Glutamatergic neuron (in vitro differentiated cells): ENCODE results near the gene OR51B4. TPM values are rescaled to one million over a fixed set of nuclear protein-coding genes. Genes with fewer than 3 reads are reported as not detected.

Source experiments
- DNase-seq: peaks from one replicate; pipeline ENCODE4 v3.0.0; 2022
- H3K27ac Mint-ChIP-seq: one replicate; pipeline ENCODE4 v1.8.0; 2020; ENCODE audit warnings: mild to moderate bottlenecking, mixed read lengths, inconsistent platforms; ENCODE audit not compliant: unreplicated experiment
- H3K27me3 Mint-ChIP-seq: one replicate; pipeline ENCODE4 v1.8.0; 2020; ENCODE audit warnings: mild to moderate bottlenecking, moderate library complexity, mixed read lengths, inconsistent platforms; ENCODE audit not compliant: unreplicated experiment
- H3K36me3 Mint-ChIP-seq: one replicate; pipeline ENCODE4 v1.8.0; 2020; ENCODE audit warnings: mild to moderate bottlenecking, mixed read lengths, inconsistent platforms; ENCODE audit not compliant: unreplicated experiment
- H3K4me1 Mint-ChIP-seq: one replicate; pipeline ENCODE4 v1.8.0; 2020; ENCODE audit warnings: mild to moderate bottlenecking, low read depth, mixed read lengths, inconsistent platforms; ENCODE audit not compliant: unreplicated experiment
- H3K4me3 Mint-ChIP-seq: one replicate; pipeline ENCODE4 v1.8.0; 2020; ENCODE audit warnings: mild to moderate bottlenecking, mixed read lengths, inconsistent platforms; ENCODE audit not compliant: unreplicated experiment
- H3K9me3 Mint-ChIP-seq: one replicate; pipeline ENCODE4 v1.8.0; 2020; ENCODE audit warnings: mild to moderate bottlenecking, moderate library complexity, mixed read lengths, inconsistent platforms; ENCODE audit not compliant: unreplicated experiment
- total RNA-seq: library from RNA; stranded (reverse); fragmentation: NEBNext Ultra II Directional; extraction: Animal tissue kit (Norgen Biotek cat#: 25700); gene quantifications from one replicate; pipeline ENCODE4 v1.2.1, GENCODE V29; 2021; ENCODE audit not compliant: unreplicated experiment
- TF ChIP-seq, protein P1 (sequence below): fragments of 200-600 bp; sonication (generic); IDR thresholded peaks from one replicate; pipeline ENCODE4 v1.5.0; 2021; ENCODE audit not compliant: partially characterized antibody, unreplicated experiment

OR51B4 gene
- total RNA-seq, 1 donor from 2014 or later = not detected

DNA sequence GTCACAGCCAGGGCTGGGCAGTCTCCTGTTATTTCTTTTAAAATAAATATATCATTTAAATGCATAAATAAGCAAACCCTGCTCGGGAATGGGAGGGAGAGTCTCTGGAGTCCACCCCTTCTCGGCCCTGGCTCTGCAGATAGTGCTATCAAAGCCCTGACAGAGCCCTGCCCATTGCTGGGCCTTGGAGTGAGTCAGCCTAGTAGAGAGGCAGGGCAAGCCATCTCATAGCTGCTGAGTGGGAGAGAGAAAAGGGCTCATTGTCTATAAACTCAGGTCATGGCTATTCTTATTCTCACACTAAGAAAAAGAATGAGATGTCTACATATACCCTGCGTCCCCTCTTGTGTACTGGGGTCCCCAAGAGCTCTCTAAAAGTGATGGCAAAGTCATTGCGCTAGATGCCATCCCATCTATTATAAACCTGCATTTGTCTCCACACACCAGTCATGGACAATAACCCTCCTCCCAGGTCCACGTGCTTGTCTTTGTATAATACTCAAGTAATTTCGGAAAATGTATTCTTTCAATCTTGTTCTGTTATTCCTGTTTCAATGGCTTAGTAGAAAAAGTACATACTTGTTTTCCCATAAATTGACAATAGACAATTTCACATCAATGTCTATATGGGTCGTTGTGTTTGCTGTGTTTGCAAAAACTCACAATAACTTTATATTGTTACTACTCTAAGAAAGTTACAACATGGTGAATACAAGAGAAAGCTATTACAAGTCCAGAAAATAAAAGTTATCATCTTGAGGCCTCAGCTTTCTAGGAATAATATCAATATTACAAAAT lies 13.4 kb downstream of the OR51B4 start:
- no peak overlapping the region for H3K27ac Mint-ChIP-seq
- no peaks in the 10 kb centered on the region for H3K9me3 Mint-ChIP-seq
- TF ChIP-seq, protein P1, sequence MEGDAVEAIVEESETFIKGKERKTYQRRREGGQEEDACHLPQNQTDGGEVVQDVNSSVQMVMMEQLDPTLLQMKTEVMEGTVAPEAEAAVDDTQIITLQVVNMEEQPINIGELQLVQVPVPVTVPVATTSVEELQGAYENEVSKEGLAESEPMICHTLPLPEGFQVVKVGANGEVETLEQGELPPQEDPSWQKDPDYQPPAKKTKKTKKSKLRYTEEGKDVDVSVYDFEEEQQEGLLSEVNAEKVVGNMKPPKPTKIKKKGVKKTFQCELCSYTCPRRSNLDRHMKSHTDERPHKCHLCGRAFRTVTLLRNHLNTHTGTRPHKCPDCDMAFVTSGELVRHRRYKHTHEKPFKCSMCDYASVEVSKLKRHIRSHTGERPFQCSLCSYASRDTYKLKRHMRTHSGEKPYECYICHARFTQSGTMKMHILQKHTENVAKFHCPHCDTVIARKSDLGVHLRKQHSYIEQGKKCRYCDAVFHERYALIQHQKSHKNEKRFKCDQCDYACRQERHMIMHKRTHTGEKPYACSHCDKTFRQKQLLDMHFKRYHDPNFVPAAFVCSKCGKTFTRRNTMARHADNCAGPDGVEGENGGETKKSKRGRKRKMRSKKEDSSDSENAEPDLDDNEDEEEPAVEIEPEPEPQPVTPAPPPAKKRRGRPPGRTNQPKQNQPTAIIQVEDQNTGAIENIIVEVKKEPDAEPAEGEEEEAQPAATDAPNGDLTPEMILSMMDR = no peak
- peaks cover 2% of the 10 kb centered on the region for H3K27me3 Mint-ChIP-seq
- no peaks in the 10 kb centered on the region for H3K4me1 Mint-ChIP-seq
- no peak for DNase-seq
- H3K36me3 Mint-ChIP-seq = no peaks in the 10 kb centered on the region
- H3K4me3 Mint-ChIP-seq = no peak overlapping the region

- no peaks in the 10 kb centered on the region for H3K27me3 Mint-ChIP-seq
- TF ChIP-seq, protein P1 = no peak
- H3K9me3 Mint-ChIP-seq = no peaks in the 10 kb centered on the region
- H3K4me3 Mint-ChIP-seq = no peak overlapping the region
- no peak for DNase-seq
- H3K36me3 Mint-ChIP-seq = no peaks in the 10 kb centered on the region
- no peaks in the 10 kb centered on the region for H3K4me1 Mint-ChIP-seq
- H3K27ac Mint-ChIP-seq = no peak overlapping the region
Observed at GRCh38 chr11:5286901-5287300, 14.8 kb downstream of the OR51B4 start.

DNA sequence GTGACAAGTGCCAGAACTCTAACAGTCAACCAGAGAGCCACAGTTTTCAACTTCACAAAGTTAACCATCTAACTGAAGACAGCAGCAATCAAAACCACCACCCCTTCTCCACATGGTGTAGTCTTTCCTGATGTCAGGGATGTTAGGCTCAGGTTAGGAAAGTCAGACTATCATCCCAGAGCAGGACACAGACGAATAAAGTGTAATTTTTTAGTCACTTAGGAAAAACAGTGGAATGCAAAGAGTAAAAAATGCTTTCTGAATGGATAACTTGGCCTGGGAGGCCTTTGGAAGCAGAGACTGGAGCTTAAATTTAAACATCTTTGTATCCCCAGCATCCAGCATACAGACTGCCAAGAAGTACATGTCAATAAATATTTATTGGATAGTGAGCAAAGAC lies 15.4 kb downstream of the OR51B4 start:
- Mint-ChIP-seq H3K27ac (no peak overlapping the region), H3K27me3 (no peaks in the 10 kb centered on the region), H3K36me3 (no peaks in the 10 kb centered on the region), H3K4me1 (no peaks in the 10 kb centered on the region), H3K4me3 (no peak overlapping the region), H3K9me3 (no peaks in the 10 kb centered on the region)
- DNase-seq = no peak
- TF ChIP-seq, protein P1 = no peak

DNA sequence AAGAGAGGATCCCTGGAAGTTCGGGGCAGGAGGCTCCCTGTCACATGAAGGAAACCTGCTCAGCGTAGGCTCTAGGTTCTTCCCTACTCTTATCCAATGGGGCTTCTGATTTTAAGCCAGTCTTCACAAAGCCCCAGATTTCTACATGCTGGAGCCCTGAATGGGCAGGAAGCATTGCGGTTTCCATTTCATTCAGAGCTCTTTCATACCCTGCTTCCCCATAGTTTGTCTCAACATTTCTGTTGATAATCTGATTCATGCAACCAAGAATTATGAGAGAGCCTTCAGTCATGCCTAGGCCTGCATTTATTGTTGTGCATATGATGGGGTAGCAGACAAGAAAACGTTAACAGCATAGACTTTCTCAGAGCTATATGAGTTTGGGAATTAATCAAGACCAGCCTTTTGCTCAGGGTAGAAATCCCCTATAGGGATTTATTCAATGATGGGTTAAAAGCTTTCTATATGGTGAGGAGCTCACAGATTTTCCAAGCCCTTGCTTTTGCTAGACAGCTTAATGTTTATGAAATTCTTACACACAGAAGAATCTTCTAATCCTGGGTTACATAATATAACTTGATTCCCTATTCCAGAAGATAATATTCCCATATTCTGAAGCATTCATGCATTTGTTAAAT lies 15.9 kb downstream of the OR51B4 start:
- no peak overlapping the region for H3K4me3 Mint-ChIP-seq
- H3K27me3 Mint-ChIP-seq = no peaks in the 10 kb centered on the region

More for the DNA sequence above, 15.9 kb downstream of the OR51B4 start:
- Mint-ChIP-seq H3K36me3 (no peaks in the 10 kb centered on the region), H3K9me3 (no peaks in the 10 kb centered on the region), H3K27ac (no peak overlapping the region), H3K4me1 (peaks cover under 1% of the 10 kb centered on the region)
- TF ChIP-seq, protein P1 = no peak
- no peak for DNase-seq
